ENCODE data around the gene PTPN4.

DNA sequence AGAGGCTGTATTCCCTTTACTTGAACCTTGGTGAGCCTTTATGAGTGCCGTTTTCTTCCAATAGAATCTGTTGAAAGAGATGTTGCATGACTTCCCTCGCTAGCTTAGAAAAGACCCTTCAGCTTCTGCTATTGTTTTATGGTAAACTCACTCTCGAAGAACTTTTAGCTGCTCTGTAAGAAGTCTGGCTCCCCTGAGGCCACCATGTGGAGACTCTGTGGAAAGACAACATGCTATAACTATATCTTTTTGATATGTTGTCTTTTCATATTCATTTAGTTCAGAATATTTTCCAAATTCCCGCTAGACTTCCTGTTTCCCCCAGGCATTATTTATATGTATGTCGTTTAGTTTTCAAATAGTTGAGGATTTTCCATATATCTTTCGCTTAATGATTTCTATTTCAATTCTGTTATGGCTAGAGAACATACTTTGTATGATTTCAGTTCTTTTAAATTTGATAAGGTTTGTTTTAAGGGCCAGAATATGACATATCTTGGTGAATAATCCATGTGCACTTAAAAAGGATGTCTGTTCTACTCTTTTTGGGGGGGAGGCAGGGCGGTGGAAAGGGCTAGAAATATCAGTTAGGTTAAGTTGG lies 64.1 kb downstream of the PTPN4 start:
- TF ChIP-seq, protein P1, sequence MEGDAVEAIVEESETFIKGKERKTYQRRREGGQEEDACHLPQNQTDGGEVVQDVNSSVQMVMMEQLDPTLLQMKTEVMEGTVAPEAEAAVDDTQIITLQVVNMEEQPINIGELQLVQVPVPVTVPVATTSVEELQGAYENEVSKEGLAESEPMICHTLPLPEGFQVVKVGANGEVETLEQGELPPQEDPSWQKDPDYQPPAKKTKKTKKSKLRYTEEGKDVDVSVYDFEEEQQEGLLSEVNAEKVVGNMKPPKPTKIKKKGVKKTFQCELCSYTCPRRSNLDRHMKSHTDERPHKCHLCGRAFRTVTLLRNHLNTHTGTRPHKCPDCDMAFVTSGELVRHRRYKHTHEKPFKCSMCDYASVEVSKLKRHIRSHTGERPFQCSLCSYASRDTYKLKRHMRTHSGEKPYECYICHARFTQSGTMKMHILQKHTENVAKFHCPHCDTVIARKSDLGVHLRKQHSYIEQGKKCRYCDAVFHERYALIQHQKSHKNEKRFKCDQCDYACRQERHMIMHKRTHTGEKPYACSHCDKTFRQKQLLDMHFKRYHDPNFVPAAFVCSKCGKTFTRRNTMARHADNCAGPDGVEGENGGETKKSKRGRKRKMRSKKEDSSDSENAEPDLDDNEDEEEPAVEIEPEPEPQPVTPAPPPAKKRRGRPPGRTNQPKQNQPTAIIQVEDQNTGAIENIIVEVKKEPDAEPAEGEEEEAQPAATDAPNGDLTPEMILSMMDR (conservative IDR thresholded peaks at IDR 0.05 in 1 of 2, IDR thresholded peaks at IDR 0.05 in 1 of 2; ENCODE audit: extremely low read depth in 1 of 2, insufficient read depth in 1 of 2, low read depth in 1 of 2, low read length in 2 of 2) = peak; percentile 61 to 66
- TF ChIP-seq EZH2 (IDR thresholded peaks at IDR 0.05; ENCODE audit: borderline replicate concordance, low read length) = no peak

Data from mammary epithelial cell (primary cell).